PC-9 (cell line): ENCODE data around the gene MIEN1. TPM values are rescaled to one million over a fixed set of nuclear protein-coding genes. Genes with fewer than 3 reads are reported as not detected.
A peak's percentile ranks its signal among the peaks of the same experiment; 100 is the strongest.

Source experiments
- BruUV-seq: library from RNA; stranded (reverse); fragments of 400-500 nt; replicated peaks from 2 replicates; lab custom pipeline; 2021; lab: Mats Ljungman, UMichigan
- CTCF ChIA-PET: fragments of 300-600 bp; sonication (Branson Sonifier 250); formaldehyde crosslinking; loops from one replicate; lab custom pipeline; 2022; ENCODE audit warnings: antibody characterized with exemption; lab: Charles Lee
- POLR2A ChIA-PET: fragments of 300-600 bp; sonication (Branson Sonifier 250); formaldehyde crosslinking; loops from one replicate; lab custom pipeline; 2022; ENCODE audit warnings: antibody characterized with exemption; ENCODE audit not compliant: unreplicated experiment; lab: Charles Lee
- DNase-seq, 2 experiments: peaks; one replicate each; pipeline versions ENCODE4 v3.0.0 to v3.0.0-alpha.2; 2015 to 2022; ENCODE audit warnings: mixed read lengths in 1 of 2
- H2AFZ ChIP-seq: fragments of 200-600 bp; sonication (generic); 2 replicates; pipeline ENCODE4 v1.8.1; 2017; ENCODE audit warnings: antibody characterized with exemption
- H3F3A ChIP-seq: fragments of 200-600 bp; sonication (generic); 2 replicates; pipeline ENCODE4 v1.8.1; 2017; ENCODE audit warnings: antibody characterized with exemption, mild to moderate bottlenecking, low read depth; ENCODE audit not compliant: insufficient read depth
- H3K27ac ChIP-seq: fragments of 200-600 bp; sonication (generic); 2 replicates; pipeline ENCODE4 v1.6.1; 2016; ENCODE audit warnings: mixed run types
- H3K27me3 ChIP-seq: fragments of 200-600 bp; sonication (generic); 2 replicates; pipeline ENCODE4 v1.6.1; 2016; ENCODE audit warnings: low read depth, mixed run types; ENCODE audit not compliant: insufficient read depth
- H3K36me3 ChIP-seq: fragments of 200-600 bp; sonication (generic); 2 replicates; pipeline ENCODE4 v1.6.1; 2016; ENCODE audit warnings: low read depth, mixed run types
- H3K4me1 ChIP-seq: fragments of 200-600 bp; sonication (generic); replicated peaks from 2 replicates; pipeline ENCODE4 v1.6.1; 2016; ENCODE audit warnings: mixed run types; ENCODE audit not compliant: insufficient read depth
- H3K4me2 ChIP-seq: fragments of 200-600 bp; sonication (generic); 2 replicates; pipeline ENCODE4 v1.6.1; 2017; ENCODE audit warnings: mixed run types
- H3K4me3 ChIP-seq: fragments of 200-600 bp; sonication (generic); 2 replicates; pipeline ENCODE4 v1.6.1; 2016; ENCODE audit warnings: mixed run types
- H3K79me2 ChIP-seq: fragments of 200-600 bp; sonication (generic); 2 replicates; pipeline ENCODE4 v1.6.1; 2017; ENCODE audit warnings: low read depth, mixed run types
- H3K9me2 ChIP-seq: fragments of 200-600 bp; sonication (generic); 2 replicates; pipeline ENCODE4 v1.8.1; 2017; ENCODE audit warnings: mild to moderate bottlenecking; ENCODE audit not compliant: insufficient read depth
- H3K9me3 ChIP-seq: fragments of 200-600 bp; sonication (generic); 2 replicates; pipeline ENCODE4 v1.8.1; 2016; ENCODE audit warnings: low read depth; ENCODE audit not compliant: insufficient read depth
- H4K20me1 ChIP-seq: fragments of 200-600 bp; sonication (generic); 2 replicates; pipeline ENCODE4 v1.8.1; 2017; ENCODE audit not compliant: insufficient read depth
- EZH2 ChIP-seq: fragments of 200-600 bp; sonication (generic); IDR thresholded peaks from 2 replicates; pipeline ENCODE4 v1.8.0; 2017; ENCODE audit warnings: antibody characterized with exemption, low read depth
- intact Hi-C: fragments of 100-400 bp; cut with micrococcal nuclease; formaldehyde crosslinking; loops from one replicate; pipeline ENCODE4 v1.10.0; 2022; ENCODE audit not compliant: unreplicated experiment
- total RNA-seq: library from RNA; stranded (reverse); gene quantifications from 2 replicates; pipeline ENCODE4 v1.2.3, GENCODE V29; 2021
- TF ChIP-seq, protein P1 (sequence below): fragments of 200-600 bp; sonication (generic); conservative IDR thresholded peaks from 2 replicates; pipeline ENCODE4 v1.6.1; 2017; ENCODE audit warnings: mixed run types, antibody characterized with exemption, mild to moderate bottlenecking, moderate library complexity

Gene MIEN1
- total RNA-seq, 1 experiment from 2014 or later, result 49.2 TPM

DNA sequence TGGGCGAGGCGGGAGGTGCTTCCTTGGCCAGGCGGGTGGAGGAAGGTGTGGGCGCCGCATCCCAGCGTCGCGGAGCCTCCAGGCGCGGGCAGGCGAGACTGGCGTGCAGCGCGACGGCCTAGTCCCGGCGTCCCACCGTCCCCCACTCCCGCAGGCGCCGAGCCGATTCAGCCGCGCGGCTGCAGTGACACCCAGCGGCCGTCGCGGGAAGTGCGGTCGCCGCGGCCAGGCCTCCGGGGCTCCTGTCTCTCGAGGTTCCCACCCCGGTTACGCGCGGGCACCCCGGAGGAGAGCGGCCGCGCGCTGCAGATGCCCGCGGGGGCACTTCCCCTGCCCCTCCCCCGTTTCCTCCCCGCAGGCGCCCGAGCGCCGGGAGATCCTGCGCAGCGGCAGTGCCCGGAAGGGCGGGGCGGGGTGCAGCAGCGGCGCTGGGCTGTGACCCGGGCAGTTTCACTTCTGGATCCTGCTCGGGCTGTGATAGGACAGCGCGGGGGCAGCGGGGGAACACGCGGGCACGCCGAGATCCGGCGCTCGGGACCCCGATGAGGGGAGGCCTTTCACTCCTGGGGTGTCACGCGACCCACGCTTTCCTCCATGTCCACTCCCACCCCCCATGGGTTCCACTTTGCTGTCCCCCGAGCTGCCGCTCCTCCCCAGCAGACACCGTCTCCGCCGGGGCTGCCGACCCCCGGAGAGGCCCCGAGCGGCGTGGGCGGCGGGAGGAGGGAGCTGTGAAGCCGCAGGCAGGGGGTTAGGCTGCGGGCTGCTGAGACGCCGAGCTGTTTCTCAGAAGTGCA lies 24.0 kb upstream of the MIEN1 start:
- intact Hi-C loops, result loop anchor here (1.0 to 10.0 kb wide), 6 partner anchors 47 to 226 kb away; partner anchors contain the start of genes LRRC3C, ORMDL3 and PSMD3
- DNase-seq, result peak; percentile 74 to 98
- peaks cover 47% of the 10 kb centered on the region for H3K4me1 ChIP-seq
- no peaks in the 10 kb centered on the region for H3K9me3 ChIP-seq
- no peaks in the 10 kb centered on the region for H3K79me2 ChIP-seq
- H4K20me1 ChIP-seq, result no peaks in the 10 kb centered on the region
- TF ChIP-seq, protein P1, sequence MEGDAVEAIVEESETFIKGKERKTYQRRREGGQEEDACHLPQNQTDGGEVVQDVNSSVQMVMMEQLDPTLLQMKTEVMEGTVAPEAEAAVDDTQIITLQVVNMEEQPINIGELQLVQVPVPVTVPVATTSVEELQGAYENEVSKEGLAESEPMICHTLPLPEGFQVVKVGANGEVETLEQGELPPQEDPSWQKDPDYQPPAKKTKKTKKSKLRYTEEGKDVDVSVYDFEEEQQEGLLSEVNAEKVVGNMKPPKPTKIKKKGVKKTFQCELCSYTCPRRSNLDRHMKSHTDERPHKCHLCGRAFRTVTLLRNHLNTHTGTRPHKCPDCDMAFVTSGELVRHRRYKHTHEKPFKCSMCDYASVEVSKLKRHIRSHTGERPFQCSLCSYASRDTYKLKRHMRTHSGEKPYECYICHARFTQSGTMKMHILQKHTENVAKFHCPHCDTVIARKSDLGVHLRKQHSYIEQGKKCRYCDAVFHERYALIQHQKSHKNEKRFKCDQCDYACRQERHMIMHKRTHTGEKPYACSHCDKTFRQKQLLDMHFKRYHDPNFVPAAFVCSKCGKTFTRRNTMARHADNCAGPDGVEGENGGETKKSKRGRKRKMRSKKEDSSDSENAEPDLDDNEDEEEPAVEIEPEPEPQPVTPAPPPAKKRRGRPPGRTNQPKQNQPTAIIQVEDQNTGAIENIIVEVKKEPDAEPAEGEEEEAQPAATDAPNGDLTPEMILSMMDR, result peak; percentile 87
- TF ChIP-seq EZH2, result no peak
- H3K36me3 ChIP-seq, result no peaks in the 10 kb centered on the region
- peak overlapping the region; percentile 82 for H3K4me2 ChIP-seq
- peak overlapping the region; percentile 63 for H3K27ac ChIP-seq
- no peaks in the 10 kb centered on the region for H3K9me2 ChIP-seq
- peak overlapping the region; percentile 78 for H3K4me3 ChIP-seq
- BruUV-seq, result no TSS peak
- peaks cover 23% of the 10 kb centered on the region; the same call in 1 of the 2 replicates for H3F3A ChIP-seq
- H3K27me3 ChIP-seq, result no peaks in the 10 kb centered on the region
- ChIA-PET CTCF (interaction anchor here (0.6 to 2.7 kb wide), 3 partner anchors 133 to 951 kb away, joined by 3 to 9 read pairs (median 8); no protein-coding TSS in a partner anchor), POLR2A (no interaction called here)
- H2AFZ ChIP-seq, result peak overlapping the region; percentile 97

DNA sequence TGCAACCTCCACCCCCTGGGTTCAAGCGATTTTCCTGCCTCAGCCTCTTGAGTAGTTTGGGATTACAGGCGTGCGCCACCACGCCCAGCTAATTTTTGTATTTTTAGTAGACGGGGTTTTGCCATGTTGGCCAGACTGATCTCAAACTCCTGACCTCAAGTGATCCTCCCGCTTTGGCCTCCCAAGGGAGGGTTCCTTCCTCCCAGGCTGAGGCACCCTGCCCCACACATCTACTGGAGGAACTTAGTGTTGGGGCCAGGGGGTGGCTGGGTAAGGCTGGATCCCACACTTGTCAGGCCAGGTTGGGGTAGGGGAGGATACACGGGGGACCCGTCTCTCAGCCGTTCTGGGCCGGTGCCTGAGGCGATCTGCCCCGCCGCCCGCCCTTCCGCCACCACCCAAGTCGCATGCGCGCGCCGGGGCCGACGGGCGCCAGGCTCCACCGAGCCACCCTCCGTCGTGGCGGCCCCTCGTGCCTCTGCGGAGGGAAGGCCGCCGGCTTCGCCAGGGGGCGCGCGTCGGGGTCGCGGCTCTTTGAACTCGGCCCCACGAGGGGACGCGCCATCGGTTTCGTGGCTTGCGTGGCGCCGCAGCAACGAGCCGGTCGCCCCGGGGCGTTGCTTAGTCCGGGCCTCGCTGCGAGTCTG lies 23.3 kb upstream of the MIEN1 start:
- POLR2A ChIA-PET, result no interaction called here
- Histone ChIP-seq H3K9me2 (no peaks in the 10 kb centered on the region), H3K36me3 (no peaks in the 10 kb centered on the region), H3K27ac (peak overlapping the region; percentile 56), H4K20me1 (no peaks in the 10 kb centered on the region), H3K4me2 (peak overlapping the region; percentile 82), H3K27me3 (no peaks in the 10 kb centered on the region), H3K79me2 (no peaks in the 10 kb centered on the region), H3K4me1 (peaks cover 47% of the 10 kb centered on the region), H3K4me3 (peak overlapping the region; percentile 78), H3K9me3 (no peaks in the 10 kb centered on the region), H3F3A (peaks cover 31% of the 10 kb centered on the region; the same call in 1 of the 2 replicates), H2AFZ (peak overlapping the region; percentile 86)
- no peak for TF ChIP-seq EZH2
- TF ChIP-seq, protein P1, result no peak
- CTCF ChIA-PET, result interaction anchor here (2.7 kb wide), 1 partner anchor 132 kb away, joined by 9 read pairs; no protein-coding TSS in a partner anchor
- no TSS peak for BruUV-seq
- intact Hi-C loops, result loop anchor here (1.0 to 10.0 kb wide), 6 partner anchors 46 to 227 kb away; partner anchors contain the start of genes LRRC3C, ORMDL3 and PSMD3
- DNase-seq, result peak in 1 of 2 experiments; percentile 43

DNA sequence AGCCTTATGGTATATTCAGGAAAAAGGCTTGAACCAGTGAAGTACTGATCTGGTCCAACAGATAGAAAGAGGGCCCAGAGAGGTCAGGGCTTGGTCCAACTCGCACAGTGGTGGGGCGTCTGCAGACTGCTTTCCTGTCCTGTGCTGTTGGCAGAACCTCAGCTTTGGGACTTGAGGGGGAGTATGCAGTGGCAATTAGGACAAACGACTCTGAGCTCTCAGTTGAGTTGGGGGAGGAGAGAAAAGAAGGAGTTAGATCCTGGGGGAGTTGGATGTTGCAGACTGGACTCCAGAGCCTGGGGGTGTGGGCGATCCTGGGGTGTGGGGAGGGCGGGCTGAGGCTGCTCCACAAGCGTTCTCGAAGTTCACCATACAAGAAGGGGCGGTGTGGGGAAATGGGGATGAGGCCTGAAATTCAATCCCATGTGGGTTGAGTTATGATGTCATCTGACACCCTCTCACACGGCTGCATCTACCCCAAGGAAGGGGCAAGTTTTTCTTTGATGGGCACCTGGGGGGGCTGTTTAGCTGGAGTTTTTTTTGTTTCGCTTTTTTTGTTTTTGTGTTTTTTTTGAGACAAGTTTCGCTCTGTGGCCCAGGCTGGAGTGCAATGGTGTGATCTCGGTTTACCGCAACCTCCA lies 22.0 kb upstream of the MIEN1 start:
- no peaks in the 10 kb centered on the region for H3K79me2 ChIP-seq
- H3K9me3 ChIP-seq, result no peaks in the 10 kb centered on the region
- no peaks in the 10 kb centered on the region for H3K9me2 ChIP-seq
- POLR2A ChIA-PET, result interaction anchor here (0.6 to 0.7 kb wide), 2 partner anchors 13 to 87 kb away, joined by 3 to 26 read pairs; partner anchors contain the start of gene TCAP
- no peaks in the 10 kb centered on the region for H3K36me3 ChIP-seq
- no peak overlapping the region for H2AFZ ChIP-seq
- DNase-seq, result no peak
- peaks cover 41% of the 10 kb centered on the region; the same call in 1 of the 2 replicates for H3F3A ChIP-seq
- H3K27me3 ChIP-seq, result no peaks in the 10 kb centered on the region
- no TSS peak for BruUV-seq
- CTCF ChIA-PET, result interaction anchor here (0.6 to 2.7 kb wide), 3 partner anchors 22 to 131 kb away, joined by 4 to 11 read pairs (median 9); no protein-coding TSS in a partner anchor
- TF ChIP-seq EZH2, result no peak
- TF ChIP-seq, protein P1, result no peak
- no peaks in the 10 kb centered on the region for H4K20me1 ChIP-seq
- intact Hi-C loops, result loop anchor here (5.0 to 10.0 kb wide), 4 partner anchors 45 to 205 kb away; partner anchors contain the start of genes LRRC3C and ORMDL3
- H3K4me2 ChIP-seq, result no peak overlapping the region
- no peak overlapping the region for H3K4me3 ChIP-seq
- H3K4me1 ChIP-seq, result peaks cover 47% of the 10 kb centered on the region
- no peak overlapping the region for H3K27ac ChIP-seq
